ENCODE measurements around the gene FAM221A.

FAM221A gene, protein sequence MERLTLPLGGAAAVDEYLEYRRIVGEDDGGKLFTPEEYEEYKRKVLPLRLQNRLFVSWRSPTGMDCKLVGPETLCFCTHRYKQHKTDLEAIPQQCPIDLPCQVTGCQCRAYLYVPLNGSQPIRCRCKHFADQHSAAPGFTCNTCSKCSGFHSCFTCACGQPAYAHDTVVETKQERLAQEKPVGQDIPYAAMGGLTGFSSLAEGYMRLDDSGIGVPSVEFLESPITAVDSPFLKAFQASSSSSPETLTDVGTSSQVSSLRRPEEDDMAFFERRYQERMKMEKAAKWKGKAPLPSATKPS

DNA sequence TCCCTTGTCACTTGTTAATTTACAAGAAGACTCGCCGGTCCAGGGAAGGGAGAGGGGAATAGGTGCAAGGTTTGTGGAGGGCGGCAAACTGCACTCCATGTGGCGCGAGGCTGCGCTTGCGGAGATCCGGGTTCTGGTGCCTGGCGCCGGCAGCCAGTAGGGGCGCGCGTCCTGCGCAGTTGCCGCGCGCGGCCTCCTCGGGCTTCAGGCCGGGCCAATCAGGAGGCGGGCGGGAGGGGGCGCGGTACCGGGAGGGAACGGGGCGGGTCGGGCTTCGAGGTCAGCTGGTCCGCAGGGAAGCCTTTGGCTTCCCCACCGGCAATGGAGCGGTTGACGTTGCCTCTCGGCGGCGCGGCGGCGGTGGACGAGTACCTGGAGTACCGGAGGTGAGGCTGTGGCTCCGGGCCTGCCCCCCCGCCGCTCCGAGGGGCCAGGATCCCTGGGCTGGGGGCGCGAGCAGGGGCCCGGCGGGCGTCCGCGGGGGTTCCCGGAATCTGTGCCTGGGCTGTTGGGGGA lies at the start of gene FAM221A:
Gene FAM221A, plus strand, starts transcription at position 302 of the 516 bp plus-strand sequence. Its CDS starts 20 bp downstream, at position 322.
- no peaks in the 10 kb centered on the region for H3K27me3 ChIP-seq (ENCODE audit: control insufficient read depth in 1 of 2, insufficient read depth in 2 of 2, low read length in 2 of 2)
- peak within 1 kb of the TSS; percentile 49 for H3K9ac ChIP-seq (ENCODE audit: low read length)
- H3K4me3 ChIP-seq (ENCODE audit: low read depth in 1 of 2, low read length in 2 of 2), result peak within 1 kb of the TSS; percentile 65 to 92
- no peaks in the 10 kb centered on the region for H3K36me3 ChIP-seq (ENCODE audit: insufficient read depth, low read length)
- H3K27ac ChIP-seq (ENCODE audit: low read depth, low read length), result peak within 1 kb of the TSS; percentile 8
- peaks cover 9% of the 10 kb centered on the region for H3K4me1 ChIP-seq (ENCODE audit: insufficient read depth, low read length)
- no peaks in the 10 kb centered on the region for H3K9me3 ChIP-seq (ENCODE audit: low read length)

DNA sequence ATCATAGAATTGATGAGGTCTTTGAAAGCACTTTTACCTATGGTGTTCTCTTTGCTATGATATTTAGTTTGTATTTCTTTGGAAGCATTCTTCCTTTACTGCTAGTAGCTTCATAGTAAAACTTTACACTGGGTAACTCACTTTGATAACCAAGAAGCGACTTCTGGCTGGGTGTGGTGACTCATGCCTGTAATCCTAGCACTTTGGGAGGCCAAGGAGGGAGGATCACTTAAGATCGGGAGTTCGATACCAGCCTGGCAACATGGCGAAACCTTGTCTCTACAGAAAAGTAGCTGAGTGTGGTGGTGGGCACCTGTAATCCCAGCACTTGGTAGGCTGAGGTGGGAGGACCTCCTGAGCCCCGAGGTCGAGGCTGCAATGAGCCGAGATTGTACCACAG lies 46.6 kb upstream of the FAM221A start:
- H3K4me1 ChIP-seq (ENCODE audit: insufficient read depth, low read length), result no peaks in the 10 kb centered on the region
- no peaks in the 10 kb centered on the region for H3K9me3 ChIP-seq (ENCODE audit: low read length)
- no peak overlapping the region for H3K9ac ChIP-seq (ENCODE audit: low read length)
- H3K27me3 ChIP-seq (ENCODE audit: control insufficient read depth in 1 of 2, insufficient read depth in 2 of 2, low read length in 2 of 2), result no peaks in the 10 kb centered on the region
- no peak overlapping the region for H3K4me3 ChIP-seq (ENCODE audit: low read depth in 1 of 2, low read length in 2 of 2)
- no peak overlapping the region for H3K27ac ChIP-seq (ENCODE audit: low read depth, low read length)
- H3K36me3 ChIP-seq (ENCODE audit: insufficient read depth, low read length), result peaks cover 6% of the 10 kb centered on the region

DNA sequence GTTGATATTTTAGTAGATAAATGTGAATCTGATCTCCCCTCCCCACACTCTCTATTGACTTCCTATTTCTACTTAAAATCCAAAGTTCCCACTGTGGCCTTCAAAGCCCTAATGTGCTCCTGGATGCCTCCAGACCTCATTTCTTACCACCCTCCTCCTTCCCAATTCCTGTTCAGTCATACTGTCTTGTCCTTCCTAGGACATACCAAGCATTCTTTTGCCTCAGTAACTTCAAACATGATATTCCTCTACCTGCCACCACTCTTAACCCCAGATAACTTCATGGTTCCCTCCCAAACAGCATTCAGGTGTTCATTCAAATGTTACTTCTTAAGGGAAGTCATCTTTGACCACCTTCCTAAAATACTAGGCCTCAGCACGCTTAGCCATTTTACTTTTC lies 34.2 kb upstream of the FAM221A start:
- Histone ChIP-seq H3K27me3 (ENCODE audit: control insufficient read depth in 1 of 2, insufficient read depth in 2 of 2, low read length in 2 of 2) (no peaks in the 10 kb centered on the region), H3K9me3 (ENCODE audit: low read length) (no peaks in the 10 kb centered on the region), H3K27ac (ENCODE audit: low read depth, low read length) (no peak overlapping the region), H3K4me1 (ENCODE audit: insufficient read depth, low read length) (no peaks in the 10 kb centered on the region), H3K36me3 (ENCODE audit: insufficient read depth, low read length) (no peaks in the 10 kb centered on the region), H3K9ac (ENCODE audit: low read length) (no peak overlapping the region), H3K4me3 (ENCODE audit: low read depth in 1 of 2, low read length in 2 of 2) (no peak overlapping the region)

DNA sequence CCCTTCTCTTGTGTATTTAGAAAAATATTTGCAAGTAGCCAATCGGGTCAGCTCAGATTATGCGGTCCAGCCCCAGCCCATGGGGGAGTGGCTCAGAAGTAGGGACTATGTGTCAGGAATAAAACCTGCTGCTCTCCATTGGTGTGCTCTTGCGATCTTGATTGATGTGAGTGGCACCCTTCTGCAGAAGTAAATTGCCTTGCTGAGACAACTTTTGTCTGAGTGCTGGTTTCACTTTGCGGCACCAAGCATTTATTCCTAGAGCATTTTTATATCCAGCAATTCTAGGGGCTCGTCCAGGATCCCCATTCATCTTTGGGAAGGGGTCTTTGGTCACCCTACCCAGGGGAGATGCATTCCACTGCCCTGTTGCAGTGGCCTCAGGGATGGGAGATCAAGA lies 26.1 kb upstream of the FAM221A start:
- Histone ChIP-seq H3K36me3 (ENCODE audit: insufficient read depth, low read length) (no peaks in the 10 kb centered on the region), H3K4me3 (ENCODE audit: low read depth in 1 of 2, low read length in 2 of 2) (no peak overlapping the region), H3K9me3 (ENCODE audit: low read length) (peaks cover 11% of the 10 kb centered on the region), H3K27ac (ENCODE audit: low read depth, low read length) (no peak overlapping the region), H3K4me1 (ENCODE audit: insufficient read depth, low read length) (no peaks in the 10 kb centered on the region), H3K9ac (ENCODE audit: low read length) (no peak overlapping the region), H3K27me3 (ENCODE audit: control insufficient read depth in 1 of 2, insufficient read depth in 2 of 2, low read length in 2 of 2) (no peaks in the 10 kb centered on the region)

DNA sequence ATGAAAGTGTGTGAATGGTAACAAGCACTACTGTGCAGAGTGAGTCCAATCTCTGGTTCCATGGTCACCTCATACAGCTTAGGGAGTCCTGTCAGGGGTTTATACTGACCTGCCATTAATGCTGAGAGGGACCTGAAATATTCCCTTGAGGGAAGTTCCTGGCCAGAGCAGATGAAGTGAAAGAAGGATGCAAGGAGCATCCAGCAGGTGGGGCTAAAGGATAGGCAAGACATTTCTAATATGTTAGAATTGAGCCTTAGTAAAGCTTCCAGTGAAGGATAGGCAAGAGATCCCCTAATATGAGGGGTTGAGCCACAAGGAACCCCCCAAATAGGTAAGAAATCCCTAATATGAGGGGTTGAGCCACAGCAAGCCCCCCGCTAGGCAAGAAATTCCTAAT lies 25.5 kb upstream of the FAM221A start:
- H3K9ac ChIP-seq (ENCODE audit: low read length), result no peak overlapping the region
- no peaks in the 10 kb centered on the region for H3K36me3 ChIP-seq (ENCODE audit: insufficient read depth, low read length)
- H3K27me3 ChIP-seq (ENCODE audit: control insufficient read depth in 1 of 2, insufficient read depth in 2 of 2, low read length in 2 of 2), result no peaks in the 10 kb centered on the region
- no peak overlapping the region for H3K4me3 ChIP-seq (ENCODE audit: low read depth in 1 of 2, low read length in 2 of 2)
- H3K4me1 ChIP-seq (ENCODE audit: insufficient read depth, low read length), result no peaks in the 10 kb centered on the region
- no peak overlapping the region for H3K27ac ChIP-seq (ENCODE audit: low read depth, low read length)
- peaks cover 11% of the 10 kb centered on the region for H3K9me3 ChIP-seq (ENCODE audit: low read length)

DNA sequence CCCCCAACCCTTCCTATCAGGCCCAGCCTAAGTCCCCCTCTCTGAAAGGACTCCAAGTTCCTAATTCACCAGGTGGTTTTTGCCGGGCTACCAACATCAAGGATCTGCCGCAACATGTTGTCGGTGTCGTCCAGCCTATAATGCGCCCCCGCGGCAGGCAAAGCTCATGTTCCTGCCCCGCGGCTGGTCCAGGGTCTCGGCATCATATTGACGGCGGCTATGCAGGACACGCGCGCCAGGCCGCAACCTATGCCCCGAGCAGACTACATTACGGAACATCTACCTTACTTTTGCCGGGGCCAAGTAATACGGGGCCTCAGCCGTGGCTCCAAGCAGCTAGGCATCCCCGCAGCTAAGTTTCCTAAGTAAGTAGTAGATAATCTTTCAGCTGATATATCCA lies 24.6 kb upstream of the FAM221A start:
- no peak overlapping the region for H3K4me3 ChIP-seq (ENCODE audit: low read depth in 1 of 2, low read length in 2 of 2)
- H3K27me3 ChIP-seq (ENCODE audit: control insufficient read depth in 1 of 2, insufficient read depth in 2 of 2, low read length in 2 of 2), result no peaks in the 10 kb centered on the region
- H3K9ac ChIP-seq (ENCODE audit: low read length), result no peak overlapping the region
- H3K9me3 ChIP-seq (ENCODE audit: low read length), result peaks cover 11% of the 10 kb centered on the region
- no peak overlapping the region for H3K27ac ChIP-seq (ENCODE audit: low read depth, low read length)
- H3K4me1 ChIP-seq (ENCODE audit: insufficient read depth, low read length), result no peaks in the 10 kb centered on the region
- no peaks in the 10 kb centered on the region for H3K36me3 ChIP-seq (ENCODE audit: insufficient read depth, low read length)

DNA sequence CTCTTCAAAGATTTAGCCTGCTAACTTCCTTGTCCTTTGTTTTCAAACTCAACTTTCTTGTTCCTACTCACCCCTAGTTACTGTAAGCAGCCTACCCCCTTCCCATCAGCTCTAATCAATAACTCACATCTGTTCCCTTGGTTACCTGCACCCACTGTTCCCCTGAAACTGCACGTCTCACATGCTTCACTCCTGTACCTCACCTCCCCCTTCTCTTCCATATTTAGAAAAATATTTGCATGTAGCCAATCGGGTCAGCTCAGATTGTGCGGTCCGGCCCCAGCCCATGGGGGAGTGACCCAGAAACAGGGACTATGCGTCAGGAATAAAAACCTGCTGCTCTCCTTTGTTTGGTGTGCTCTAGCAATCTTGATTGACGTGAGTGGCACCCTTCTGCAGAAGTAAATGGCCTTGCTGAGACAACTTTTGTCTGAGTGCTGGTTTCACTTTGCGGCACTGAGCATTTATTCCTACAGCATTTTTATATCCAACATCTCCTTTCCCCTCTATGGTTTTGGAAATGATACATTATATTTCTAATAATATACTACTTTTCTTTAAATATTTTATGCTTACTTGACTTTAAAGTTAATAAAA lies 21.1 kb upstream of the FAM221A start:
- no peaks in the 10 kb centered on the region for H3K36me3 ChIP-seq (ENCODE audit: insufficient read depth, low read length)
- H3K27me3 ChIP-seq (ENCODE audit: control insufficient read depth in 1 of 2, insufficient read depth in 2 of 2, low read length in 2 of 2), result no peaks in the 10 kb centered on the region
- no peak overlapping the region for H3K4me3 ChIP-seq (ENCODE audit: low read depth in 1 of 2, low read length in 2 of 2)
- no peak overlapping the region for H3K9ac ChIP-seq (ENCODE audit: low read length)
- no peaks in the 10 kb centered on the region for H3K4me1 ChIP-seq (ENCODE audit: insufficient read depth, low read length)
- H3K9me3 ChIP-seq (ENCODE audit: low read length), result peaks cover 8% of the 10 kb centered on the region
- no peak overlapping the region for H3K27ac ChIP-seq (ENCODE audit: low read depth, low read length)

DNA sequence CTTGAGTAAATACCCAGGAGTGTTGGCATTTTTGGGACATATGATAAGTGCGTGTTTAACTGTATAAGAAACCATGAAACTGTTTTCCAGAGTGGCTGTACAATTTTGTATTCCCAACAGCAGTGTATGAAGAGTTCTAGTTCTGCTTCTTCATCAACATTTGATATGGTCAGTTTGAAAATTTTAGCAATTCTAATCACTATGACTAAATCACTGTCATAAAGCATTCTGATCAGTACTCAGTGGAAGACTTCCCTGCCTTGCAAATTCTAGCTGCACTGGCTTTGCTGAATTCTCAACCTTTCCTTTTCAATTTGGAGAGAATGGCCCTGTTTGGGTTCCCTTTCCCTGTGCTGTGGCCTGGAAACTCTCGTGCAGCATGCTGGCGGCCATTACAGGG lies 18.6 kb upstream of the FAM221A start:
- Histone ChIP-seq H3K27ac (ENCODE audit: low read depth, low read length) (no peak overlapping the region), H3K9ac (ENCODE audit: low read length) (no peak overlapping the region), H3K9me3 (ENCODE audit: low read length) (no peaks in the 10 kb centered on the region), H3K36me3 (ENCODE audit: insufficient read depth, low read length) (no peaks in the 10 kb centered on the region), H3K4me1 (ENCODE audit: insufficient read depth, low read length) (no peaks in the 10 kb centered on the region), H3K4me3 (ENCODE audit: low read depth in 1 of 2, low read length in 2 of 2) (no peak overlapping the region), H3K27me3 (ENCODE audit: control insufficient read depth in 1 of 2, insufficient read depth in 2 of 2, low read length in 2 of 2) (no peaks in the 10 kb centered on the region)

DNA sequence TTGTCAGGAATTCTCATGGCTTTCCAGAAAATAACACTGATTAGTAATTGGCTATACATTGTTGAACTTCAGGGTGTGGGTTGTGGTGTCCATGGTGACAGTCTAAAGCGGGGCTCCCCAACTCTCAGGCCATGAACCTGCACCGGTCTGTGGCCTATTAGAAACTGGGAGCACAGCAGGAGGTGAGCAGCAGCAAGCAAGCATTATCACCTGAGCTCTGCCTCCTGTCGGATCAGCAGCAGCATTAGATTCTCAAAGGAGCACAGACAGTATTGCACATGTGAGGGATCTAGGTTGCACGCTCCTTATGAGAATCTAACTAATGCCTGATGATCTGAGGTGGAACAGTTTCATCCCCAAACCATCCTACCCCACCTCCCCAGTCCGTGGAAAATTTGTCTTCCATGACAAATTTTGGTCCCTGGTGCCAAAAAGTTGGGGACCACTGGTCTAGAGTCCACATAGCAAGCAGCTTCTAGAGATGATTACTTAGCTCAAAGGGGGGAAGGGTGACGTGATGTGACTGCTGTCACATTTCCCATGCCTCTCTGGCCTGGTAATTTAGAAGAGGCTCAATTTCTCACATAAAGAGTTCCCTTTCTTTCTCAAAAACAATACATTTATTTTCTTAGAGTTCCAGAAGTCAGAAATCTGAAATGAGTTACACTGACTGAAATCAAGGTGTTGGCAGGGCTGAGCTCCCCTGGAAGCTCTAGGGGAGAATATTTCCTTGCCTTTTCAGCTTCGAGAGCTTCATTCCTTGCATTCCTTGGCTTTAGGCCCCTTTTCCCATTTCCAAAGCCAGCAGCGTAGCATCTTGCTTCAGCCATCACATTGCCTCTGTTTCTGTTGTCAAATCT lies 17.6 kb upstream of the FAM221A start:
- Histone ChIP-seq H3K4me3 (ENCODE audit: low read depth in 1 of 2, low read length in 2 of 2) (no peak overlapping the region), H3K27me3 (ENCODE audit: control insufficient read depth in 1 of 2, insufficient read depth in 2 of 2, low read length in 2 of 2) (no peaks in the 10 kb centered on the region), H3K9ac (ENCODE audit: low read length) (no peak overlapping the region), H3K27ac (ENCODE audit: low read depth, low read length) (no peak overlapping the region), H3K4me1 (ENCODE audit: insufficient read depth, low read length) (no peaks in the 10 kb centered on the region), H3K9me3 (ENCODE audit: low read length) (no peaks in the 10 kb centered on the region), H3K36me3 (ENCODE audit: insufficient read depth, low read length) (no peaks in the 10 kb centered on the region)

DNA sequence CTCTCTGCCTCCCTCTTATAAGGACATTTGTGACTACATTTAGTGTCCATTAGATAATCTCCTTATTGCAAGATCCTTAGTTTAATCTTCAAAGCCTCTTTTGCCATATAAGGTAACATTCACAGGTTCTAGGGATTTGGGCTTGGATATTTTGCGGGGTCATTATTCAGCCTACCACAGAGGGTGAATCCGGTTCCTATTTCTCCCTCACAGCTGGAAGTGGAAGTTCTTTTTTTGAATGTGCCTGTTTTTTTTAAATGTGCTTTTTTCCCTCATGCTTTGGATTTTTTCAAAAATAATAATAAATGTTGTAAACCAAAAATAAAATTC lies 17.1 kb upstream of the FAM221A start:
- no peak overlapping the region for H3K27ac ChIP-seq (ENCODE audit: low read depth, low read length)
- no peaks in the 10 kb centered on the region for H3K4me1 ChIP-seq (ENCODE audit: insufficient read depth, low read length)
- H3K4me3 ChIP-seq (ENCODE audit: low read depth in 1 of 2, low read length in 2 of 2), result no peak overlapping the region

DNA sequence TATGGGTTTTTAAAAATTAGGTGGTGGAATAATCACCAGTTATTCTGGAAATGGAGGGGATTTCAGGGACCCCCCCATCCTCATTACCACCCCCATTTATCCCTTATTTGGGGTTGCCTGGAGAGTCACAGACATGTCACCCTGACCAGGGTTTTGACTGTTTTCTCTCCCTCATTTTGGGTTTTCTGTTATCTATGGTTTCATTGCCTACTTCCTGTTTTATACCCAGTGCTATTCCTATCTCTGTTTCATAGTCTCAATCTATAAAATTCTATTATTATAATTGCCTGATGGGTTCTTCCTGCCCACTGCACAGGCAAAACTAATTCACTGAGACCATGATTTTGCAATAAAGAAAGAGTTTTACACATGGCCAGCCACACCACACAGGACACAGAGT lies 15.9 kb upstream of the FAM221A start:
- Histone ChIP-seq H3K4me1 (ENCODE audit: insufficient read depth, low read length) (no peaks in the 10 kb centered on the region), H3K27me3 (ENCODE audit: control insufficient read depth in 1 of 2, insufficient read depth in 2 of 2, low read length in 2 of 2) (no peaks in the 10 kb centered on the region), H3K9ac (ENCODE audit: low read length) (no peak overlapping the region), H3K36me3 (ENCODE audit: insufficient read depth, low read length) (no peaks in the 10 kb centered on the region), H3K9me3 (ENCODE audit: low read length) (no peaks in the 10 kb centered on the region), H3K27ac (ENCODE audit: low read depth, low read length) (no peak overlapping the region), H3K4me3 (ENCODE audit: low read depth in 1 of 2, low read length in 2 of 2) (no peak overlapping the region)

More for the DNA sequence above, 17.1 kb upstream of the FAM221A start:
- no peaks in the 10 kb centered on the region for H3K36me3 ChIP-seq (ENCODE audit: insufficient read depth, low read length)
- H3K27me3 ChIP-seq (ENCODE audit: control insufficient read depth in 1 of 2, insufficient read depth in 2 of 2, low read length in 2 of 2), result no peaks in the 10 kb centered on the region
- no peaks in the 10 kb centered on the region for H3K9me3 ChIP-seq (ENCODE audit: low read length)
- H3K9ac ChIP-seq (ENCODE audit: low read length), result no peak overlapping the region

All from muscle layer of colon (tissue), 2 donors.